Kidney (tissue), 14 donors: Measurements from ENCODE around the gene MEGF9. TPM values are rescaled to one million over a fixed set of nuclear protein-coding genes. Genes with fewer than 3 reads are reported as not detected.

ENCODE experiments used
- DNase-seq, 5 donors: peaks; one replicate each; pipeline ENCODE4 v3.0.0-alpha.2; 2013 to 2020
- FAIRE-seq: peaks from 2 replicates; lab custom pipeline; 2012; peaks lifted over from hg19 to GRCh38; lab: Jason Lieb, UNC
- H3K27ac ChIP-seq, 2 donors: one replicate each; pipeline ENCODE4 v1.7.0; 2013; ENCODE audit warnings: low read depth in 2 of 2, low read length in 2 of 2, inconsistent platforms in 1 of 2
- H3K27me3 ChIP-seq: one replicate; pipeline ENCODE4 v1.7.1; 2013; ENCODE audit warnings: low read length, inconsistent platforms; ENCODE audit not compliant: control insufficient read depth, insufficient read depth
- H3K36me3 ChIP-seq, 3 donors: one replicate each; pipeline versions ENCODE4 v1.7.0 to v1.7.1; 2013; ENCODE audit warnings: low read length in 3 of 3, control low read depth in 1 of 3, inconsistent platforms in 1 of 3; ENCODE audit not compliant: insufficient read depth in 3 of 3, control insufficient read depth in 2 of 3
- H3K4me1 ChIP-seq, 3 donors: one replicate each; pipeline versions ENCODE4 v1.7.0 to v1.7.1; 2013; ENCODE audit warnings: low read length in 3 of 3, inconsistent platforms in 1 of 3, low read depth in 1 of 3; ENCODE audit not compliant: control insufficient read depth in 2 of 3, insufficient read depth in 2 of 3
- H3K4me3 ChIP-seq, 3 donors: one replicate each; pipeline versions ENCODE4 v1.7.0 to v1.8.1; 2013; ENCODE audit warnings: low read length in 3 of 3, control low read depth in 1 of 3, inconsistent platforms in 1 of 3
- H3K9ac ChIP-seq, 3 donors: one replicate each; pipeline versions ENCODE4 v1.7.0 to v1.7.1; 2013; ENCODE audit warnings: low read length in 3 of 3, control low read depth in 1 of 3, inconsistent platforms in 1 of 3
- H3K9me3 ChIP-seq, 3 donors: one replicate each; pipeline versions ENCODE4 v1.7.0 to v1.7.1; 2013; ENCODE audit warnings: low read length in 3 of 3, control low read depth in 1 of 3, inconsistent platforms in 1 of 3; ENCODE audit not compliant: control insufficient read depth in 2 of 3, insufficient read depth in 1 of 3
- intact Hi-C: fragments of 100-400 bp; cut with DNase I; formaldehyde crosslinking; loops from one replicate; pipeline ENCODE4 v1.11.1; 2022
- polyA plus RNA-seq: library from polyadenylated mRNA; stranded (reverse); fragments of 350-450 nt; fragmentation: Illumina TruSeq; extraction: RNeasy Lipid Tissue Mini Kit (QIAGEN cat#74804); gene quantifications from one replicate; pipeline ENCODE4 v1.2.3, GENCODE V29; 2014; ENCODE audit warnings: low read depth, low replicate concordance; ENCODE audit not compliant: insufficient read depth
- total RNA-seq: library from RNA; stranded (reverse); fragmentation: NEBNext Ultra II Directional; extraction: Animal tissue kit (Norgen Biotek cat#: 25700); gene quantifications from one replicate; pipeline ENCODE4 v1.2.1, GENCODE V29; 2021
- TF ChIP-seq, protein P1 (sequence below): IDR thresholded peaks from 3 replicates; pipeline ENCODE4 v1.5.1; 2012; ENCODE audit warnings: mild to moderate bottlenecking, moderate library complexity, borderline replicate concordance; ENCODE audit not compliant: insufficient read depth; ENCODE audit errors: extremely low read depth
- donor health status: control.
- donor health status: control.
- donor health status: control.
- donor health status: control.
- donor health status: control.
- donor health status: DM: yes; HTN: yes; CAD: no.
- donor health status: Normal renal cell carcinoma (clear cell type).

MEGF9 gene
- total and polyA plus RNA-seq, 2 donors from 2014 or later = 12.4 to 20.4 TPM

GRCh38 chr9:120698766-120699165 lies 15.5 kb downstream of the MEGF9 start:
- no peak for DNase-seq
- H3K27ac ChIP-seq = no peak overlapping the region
- H3K9ac ChIP-seq = no peak overlapping the region
- TF ChIP-seq, protein P1, sequence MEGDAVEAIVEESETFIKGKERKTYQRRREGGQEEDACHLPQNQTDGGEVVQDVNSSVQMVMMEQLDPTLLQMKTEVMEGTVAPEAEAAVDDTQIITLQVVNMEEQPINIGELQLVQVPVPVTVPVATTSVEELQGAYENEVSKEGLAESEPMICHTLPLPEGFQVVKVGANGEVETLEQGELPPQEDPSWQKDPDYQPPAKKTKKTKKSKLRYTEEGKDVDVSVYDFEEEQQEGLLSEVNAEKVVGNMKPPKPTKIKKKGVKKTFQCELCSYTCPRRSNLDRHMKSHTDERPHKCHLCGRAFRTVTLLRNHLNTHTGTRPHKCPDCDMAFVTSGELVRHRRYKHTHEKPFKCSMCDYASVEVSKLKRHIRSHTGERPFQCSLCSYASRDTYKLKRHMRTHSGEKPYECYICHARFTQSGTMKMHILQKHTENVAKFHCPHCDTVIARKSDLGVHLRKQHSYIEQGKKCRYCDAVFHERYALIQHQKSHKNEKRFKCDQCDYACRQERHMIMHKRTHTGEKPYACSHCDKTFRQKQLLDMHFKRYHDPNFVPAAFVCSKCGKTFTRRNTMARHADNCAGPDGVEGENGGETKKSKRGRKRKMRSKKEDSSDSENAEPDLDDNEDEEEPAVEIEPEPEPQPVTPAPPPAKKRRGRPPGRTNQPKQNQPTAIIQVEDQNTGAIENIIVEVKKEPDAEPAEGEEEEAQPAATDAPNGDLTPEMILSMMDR = no peak
- FAIRE-seq = no peak
- no peaks in the 10 kb centered on the region for H3K9me3 ChIP-seq
- intact Hi-C loops = no loop called here
- H3K36me3 ChIP-seq = no peaks in the 10 kb centered on the region
- no peak overlapping the region for H3K4me3 ChIP-seq
- no peaks in the 10 kb centered on the region for H3K4me1 ChIP-seq
- H3K27me3 ChIP-seq = no peaks in the 10 kb centered on the region

DNA sequence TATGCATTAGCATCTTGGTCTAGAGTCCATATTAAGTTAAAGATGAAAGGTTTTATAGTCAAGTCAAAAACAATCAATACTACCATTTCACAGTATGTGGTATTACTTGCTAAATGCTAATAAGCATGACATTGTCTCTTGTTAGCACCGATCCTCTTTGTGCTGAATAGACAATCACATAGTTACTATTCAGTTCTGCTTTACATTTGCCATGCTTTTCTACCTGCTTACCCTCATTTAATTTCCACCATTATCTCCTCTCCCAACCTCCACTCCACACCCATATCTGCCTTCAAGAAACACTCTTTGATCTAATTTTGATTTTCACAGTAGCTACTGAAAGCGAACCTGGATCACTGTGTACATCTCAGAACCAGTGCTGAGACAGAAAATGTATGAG lies 16.8 kb downstream of the MEGF9 start:
- Histone ChIP-seq H3K4me3 (no peak overlapping the region), H3K9me3 (no peaks in the 10 kb centered on the region), H3K27ac (no peak overlapping the region), H3K27me3 (no peaks in the 10 kb centered on the region), H3K36me3 (no peaks in the 10 kb centered on the region), H3K9ac (no peak overlapping the region), H3K4me1 (no peaks in the 10 kb centered on the region)
- TF ChIP-seq, protein P1 = no peak
- no peak for FAIRE-seq
- intact Hi-C loops = no loop called here
- no peak for DNase-seq

GRCh38 chr9:120696551-120697230 lies 17.6 kb downstream of the MEGF9 start:
- Histone ChIP-seq H3K4me3 (no peak overlapping the region), H3K27ac (no peak overlapping the region), H3K4me1 (no peaks in the 10 kb centered on the region), H3K27me3 (no peaks in the 10 kb centered on the region), H3K36me3 (no peaks in the 10 kb centered on the region), H3K9me3 (no peaks in the 10 kb centered on the region), H3K9ac (no peak overlapping the region)
- intact Hi-C loops = no loop called here
- no peak for FAIRE-seq
- TF ChIP-seq, protein P1 = no peak
- no peak for DNase-seq

- FAIRE-seq (no peak), DNase-seq (no peak)
- H3K36me3 ChIP-seq = no peaks in the 10 kb centered on the region
- no peak overlapping the region for H3K27ac ChIP-seq
- no peak overlapping the region for H3K9ac ChIP-seq
- H3K27me3 ChIP-seq = no peaks in the 10 kb centered on the region
- no peak overlapping the region for H3K4me3 ChIP-seq
- TF ChIP-seq, protein P1 = no peak
- intact Hi-C loops = no loop called here
- H3K9me3 ChIP-seq = no peaks in the 10 kb centered on the region
- no peaks in the 10 kb centered on the region for H3K4me1 ChIP-seq
Measured at GRCh38 chr9:120694559-120694958, 19.7 kb downstream of the MEGF9 start.
